GM10847 (cell line): ENCODE results near the gene GPATCH2L.

Experiments used
- POLR2A ChIP-seq: IDR thresholded peaks from 2 replicates; pipeline ENCODE4 v1.6.1; 2011; ENCODE audit not compliant: insufficient read length; ENCODE audit errors: extremely low read depth

Gene GPATCH2L

DNA sequence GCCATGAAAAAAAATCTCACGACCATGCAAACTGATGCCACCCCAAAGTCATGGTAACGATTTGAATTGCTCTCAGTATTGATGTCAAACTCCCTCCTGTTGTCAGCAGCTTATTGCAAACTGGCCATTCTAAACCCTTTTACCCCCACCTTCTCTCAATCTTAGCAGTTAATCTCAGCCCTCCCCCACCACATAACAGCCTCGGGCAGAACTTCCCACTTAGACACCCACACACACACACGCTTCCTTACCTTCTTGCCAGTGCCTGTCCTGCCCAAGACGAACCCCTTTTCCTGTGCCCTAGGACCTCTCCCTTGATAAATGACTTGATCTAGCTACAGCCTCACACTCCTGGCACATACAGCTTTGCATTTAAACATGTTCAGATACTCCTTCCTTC, 56.6 kb downstream of the GPATCH2L start:
- no peak for TF ChIP-seq POLR2A

DNA sequence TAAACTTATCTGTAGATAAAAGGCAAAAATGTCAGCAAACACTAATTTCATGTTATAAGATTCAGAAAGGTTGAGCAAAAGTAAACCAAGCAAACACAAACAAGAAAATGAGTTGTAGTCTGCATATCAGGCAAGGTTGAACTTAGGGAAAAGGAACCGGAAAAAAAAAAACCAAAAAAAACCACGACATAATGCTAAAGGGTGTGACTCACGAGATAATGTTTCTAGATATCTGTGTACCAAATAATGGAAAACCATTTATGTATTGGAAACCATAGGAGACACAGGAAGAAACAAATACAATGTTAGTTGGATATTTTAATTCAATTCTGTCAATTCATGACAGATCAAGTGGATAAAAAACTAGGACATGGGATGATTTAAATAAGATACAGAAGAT, 60.5 kb downstream of the GPATCH2L start:
- TF ChIP-seq POLR2A, result no peak

DNA sequence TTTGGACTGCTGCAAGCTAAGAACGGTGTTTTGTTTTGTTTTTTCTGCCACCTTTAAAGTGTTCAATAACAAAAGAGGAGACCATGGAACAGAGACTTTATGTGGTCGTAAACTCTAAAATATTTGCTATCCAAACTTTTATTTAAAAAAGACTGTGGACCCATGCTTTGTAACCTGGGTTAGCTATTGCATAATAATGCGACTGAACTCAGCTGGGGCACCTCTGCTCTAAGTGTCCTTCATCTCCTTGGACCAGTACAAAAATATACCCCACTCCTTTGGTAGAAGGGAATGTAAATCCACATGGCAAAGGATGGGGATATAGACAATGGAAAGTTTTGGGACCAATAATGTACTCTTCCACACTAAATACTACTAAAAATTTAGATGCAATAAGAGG, 65.5 kb downstream of the GPATCH2L start:
- no peak for TF ChIP-seq POLR2A

DNA sequence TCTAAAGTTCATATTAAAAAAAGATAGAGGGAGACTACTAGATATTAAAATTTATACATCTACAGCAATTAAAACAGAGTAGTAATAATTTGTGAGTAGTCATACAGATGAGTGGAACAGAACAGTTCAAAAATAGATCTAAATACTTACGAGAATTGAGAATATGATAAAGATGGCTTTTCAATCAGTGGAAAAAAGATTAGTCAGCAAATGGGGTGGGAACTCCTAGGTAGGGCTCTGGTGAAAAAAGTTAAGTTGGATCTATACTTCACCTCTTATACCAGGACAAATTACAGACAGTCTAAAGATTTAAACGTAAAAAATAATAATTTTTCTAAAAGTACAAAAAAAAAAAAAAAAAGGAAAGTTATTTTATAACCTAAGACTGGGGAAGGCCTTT, 66.9 kb downstream of the GPATCH2L start:
- no peak for TF ChIP-seq POLR2A

DNA sequence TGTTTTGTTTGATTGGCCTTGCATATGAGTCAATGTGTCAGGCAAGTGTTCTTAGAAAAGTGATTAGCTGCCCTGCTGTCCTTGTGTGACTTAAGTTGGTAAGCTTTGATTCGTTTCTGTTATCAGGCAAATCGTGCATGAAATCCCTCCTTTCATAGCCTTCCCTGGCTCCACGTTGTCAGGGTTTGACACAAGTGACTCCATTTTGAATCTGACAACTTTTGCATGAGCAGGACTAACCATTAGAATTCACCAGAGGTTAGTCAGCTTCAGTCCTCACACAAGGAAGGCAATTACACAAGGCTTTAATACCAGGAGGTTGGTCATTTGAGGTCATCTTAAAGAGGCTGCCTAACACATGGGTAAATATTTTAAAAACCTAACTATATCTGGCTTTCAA, 68.2 kb downstream of the GPATCH2L start:
- TF ChIP-seq POLR2A, result no peak

DNA sequence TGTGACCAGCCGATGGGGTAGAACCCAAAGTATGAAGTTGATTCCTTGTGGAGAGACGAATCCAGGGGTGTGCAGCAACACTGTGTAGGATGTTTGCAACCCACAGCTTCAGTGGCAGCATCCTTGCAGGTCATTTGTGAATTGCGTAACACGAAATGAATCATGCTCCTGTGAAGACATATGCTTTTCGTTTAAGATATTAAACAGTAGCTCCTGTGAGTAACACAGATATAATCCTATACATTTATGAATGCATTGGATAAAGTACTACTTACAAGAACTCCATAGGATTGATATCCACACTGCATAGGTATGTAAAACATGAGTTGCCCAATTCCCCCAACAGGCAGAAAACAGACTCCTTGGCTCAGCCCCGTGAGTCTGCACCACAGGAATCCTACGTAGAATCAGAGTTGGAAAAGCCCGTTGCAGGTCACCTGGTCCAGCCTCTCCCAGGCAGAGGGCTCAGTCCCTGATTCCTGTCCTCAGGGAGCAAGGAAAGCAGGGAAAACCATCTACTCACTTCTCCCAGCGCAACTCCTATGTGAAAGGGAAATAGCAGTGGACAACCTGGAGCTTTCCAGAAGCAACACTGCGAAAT, 75.8 kb downstream of the GPATCH2L start:
- no peak for TF ChIP-seq POLR2A

DNA sequence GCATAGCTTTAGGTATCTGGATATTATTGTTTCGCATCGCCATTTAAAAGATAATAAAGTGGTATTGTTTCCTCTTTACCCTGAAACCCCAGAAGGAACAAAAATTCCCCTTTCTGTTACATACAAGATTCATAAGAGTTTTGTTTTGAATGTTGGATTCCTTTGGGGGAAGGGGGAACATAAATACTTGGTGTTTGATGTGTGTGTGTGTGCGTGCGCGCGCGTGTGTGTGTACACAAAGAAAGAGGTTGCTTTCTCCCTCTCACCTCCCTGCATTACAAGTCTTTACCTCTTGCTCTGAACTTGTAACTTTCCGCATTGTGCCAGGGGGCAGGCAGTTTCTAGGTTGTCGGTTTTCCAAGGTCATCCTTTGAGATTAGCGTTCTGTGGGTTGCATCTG, 76.4 kb downstream of the GPATCH2L start:
- no peak for TF ChIP-seq POLR2A

DNA sequence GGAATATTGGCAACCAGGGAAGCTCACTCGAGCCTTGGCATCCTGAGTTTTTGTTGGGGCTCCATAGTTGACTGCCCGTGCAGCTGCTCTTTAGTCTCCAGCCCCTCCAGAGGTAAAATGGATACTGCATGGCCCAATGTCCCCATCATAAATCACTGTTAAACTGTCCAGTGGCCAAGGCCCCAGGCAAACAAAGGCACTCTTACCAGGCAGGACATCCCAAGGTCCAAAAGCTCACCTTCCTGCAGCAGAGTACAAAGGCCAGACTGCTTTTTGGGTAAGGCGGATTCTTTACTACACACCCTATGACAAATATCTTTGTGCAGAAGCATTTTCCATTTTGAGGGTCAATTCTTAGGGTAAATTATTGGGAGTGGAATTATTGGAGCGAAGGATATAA, 81.1 kb downstream of the GPATCH2L start:
- TF ChIP-seq POLR2A, result no peak

DNA sequence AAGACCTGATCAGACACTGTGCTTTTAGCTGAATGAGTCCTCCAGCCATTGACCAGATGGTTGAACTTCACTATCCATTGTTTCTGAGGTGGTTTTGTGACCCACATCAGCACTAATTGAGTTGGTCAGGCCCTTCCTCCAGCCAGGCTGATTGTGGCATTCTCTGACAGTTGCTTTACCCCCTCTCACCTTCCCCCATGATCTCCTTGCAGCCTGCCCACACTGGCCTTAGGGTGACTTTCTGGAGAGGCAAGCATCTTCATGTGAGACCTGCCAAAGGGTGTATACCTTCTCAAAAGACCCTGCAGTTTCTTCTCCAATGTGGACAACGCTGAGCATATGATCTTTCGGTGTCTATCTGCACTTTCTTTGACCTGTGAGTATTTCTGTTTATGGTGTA, 83.9 kb downstream of the GPATCH2L start:
- no peak for TF ChIP-seq POLR2A

DNA sequence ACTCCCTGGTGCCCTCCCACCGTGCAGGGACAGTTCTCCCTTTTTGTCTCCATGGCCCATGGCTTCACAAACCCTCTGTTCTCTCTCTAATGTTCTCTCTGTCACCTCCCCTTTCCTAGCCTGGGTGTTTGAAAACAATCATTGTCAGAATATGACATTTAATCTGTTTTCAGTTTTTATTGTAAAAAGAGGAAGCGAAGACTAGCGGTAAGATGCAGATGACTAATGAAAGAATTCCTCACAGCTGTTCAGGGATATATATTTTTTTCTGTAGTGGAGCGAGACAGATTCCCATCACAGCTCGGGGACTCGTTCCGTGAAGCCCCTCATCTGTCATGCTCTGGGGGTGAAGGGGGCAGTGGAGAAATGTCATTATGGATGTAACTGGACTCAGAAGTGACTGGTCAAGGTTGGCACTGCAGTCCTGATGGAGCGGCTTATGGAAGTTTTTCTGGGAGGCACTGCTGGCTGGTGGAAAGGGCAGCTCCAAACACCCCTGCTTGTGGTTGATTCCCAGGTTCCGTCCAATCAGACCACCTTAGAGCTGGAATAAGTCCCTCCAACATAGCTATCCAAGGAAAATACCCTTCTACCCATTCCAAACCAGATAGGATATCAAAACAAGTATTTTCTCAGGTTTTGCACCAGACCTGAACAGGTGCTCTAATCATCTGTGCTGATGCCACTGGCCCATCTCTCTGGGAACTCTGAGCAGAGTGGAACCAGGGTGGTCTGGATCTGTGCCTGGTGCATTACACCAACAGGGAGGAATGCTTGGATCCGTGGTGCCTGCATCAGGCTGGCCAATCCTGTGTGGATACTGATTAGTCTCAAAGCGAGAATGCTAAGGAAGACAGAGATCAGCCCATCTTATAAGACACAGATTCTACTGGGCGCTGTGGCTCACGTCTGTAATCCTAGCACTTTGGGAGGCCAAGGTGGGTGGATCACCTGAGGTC, 84.7 kb downstream of the GPATCH2L start:
- no peak for TF ChIP-seq POLR2A

DNA sequence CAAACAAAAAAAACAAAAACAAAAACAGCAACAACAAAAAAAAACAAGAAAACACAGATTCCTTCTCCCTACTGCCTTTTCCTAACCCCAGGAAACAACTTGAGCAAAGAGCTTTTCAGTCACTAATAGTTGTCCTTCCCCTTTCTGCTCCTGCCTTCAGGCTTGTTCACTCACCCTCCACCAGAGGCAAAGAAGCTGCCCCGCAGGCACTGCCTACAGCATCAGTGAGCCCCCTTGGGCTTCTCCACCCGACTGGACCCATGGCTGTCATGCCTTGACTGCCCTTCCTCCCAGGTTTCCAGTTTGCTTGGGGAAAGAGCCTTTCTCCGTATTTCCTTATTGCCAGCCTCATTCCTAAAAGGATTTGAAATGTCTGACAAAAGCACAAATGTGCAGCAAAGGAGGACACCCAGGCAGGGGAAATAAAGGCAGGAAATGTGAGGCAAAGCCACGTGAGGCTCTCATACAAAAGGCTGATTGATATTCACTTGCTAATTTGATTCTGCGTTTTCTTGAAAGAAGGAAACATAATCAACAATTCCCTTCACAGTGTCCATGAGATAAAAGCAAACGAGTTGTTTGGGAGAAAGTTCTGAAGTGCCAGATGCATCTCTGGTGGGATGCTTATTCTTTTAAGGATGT, 85.7 kb downstream of the GPATCH2L start:
- TF ChIP-seq POLR2A, result no peak

DNA sequence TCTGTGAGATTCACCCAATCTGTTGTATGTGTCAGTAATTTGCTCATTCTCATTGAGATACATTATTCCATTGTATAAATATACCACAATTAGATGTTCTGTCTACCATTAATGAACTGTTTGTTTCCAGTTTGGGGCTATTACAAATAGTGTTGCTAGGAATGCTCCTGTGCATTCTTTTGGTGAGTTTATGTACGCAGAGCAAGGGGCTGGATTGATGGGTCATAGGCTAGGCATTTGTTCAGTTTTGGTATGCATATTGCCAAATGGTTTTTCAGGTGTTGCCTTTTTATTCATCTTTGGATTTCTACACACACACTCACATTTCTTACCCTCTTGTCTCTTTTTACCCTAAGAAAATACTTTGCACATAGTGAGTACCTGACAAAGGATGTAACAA, 93.4 kb downstream of the GPATCH2L start:
- TF ChIP-seq POLR2A, result no peak

DNA sequence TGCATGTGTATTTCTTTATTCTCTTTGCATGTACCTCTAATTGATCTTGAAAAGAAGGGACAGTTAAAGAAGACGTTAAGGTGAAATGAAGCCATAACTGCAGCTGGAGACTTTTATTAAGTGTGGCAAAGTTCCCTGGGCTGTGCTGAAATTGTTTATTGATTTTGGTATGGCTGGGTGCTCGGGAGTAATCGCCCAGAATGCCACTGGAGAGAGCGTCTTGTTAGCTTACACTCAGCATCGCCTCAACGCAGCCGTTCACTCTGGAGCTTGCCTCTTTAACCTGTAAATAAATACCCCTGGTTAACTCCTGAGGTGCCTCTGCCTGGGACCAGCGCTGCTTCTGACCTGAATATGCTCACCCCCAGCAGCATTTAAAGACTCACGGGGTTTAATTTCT, 98.6 kb downstream of the GPATCH2L start:
- TF ChIP-seq POLR2A, result no peak

DNA sequence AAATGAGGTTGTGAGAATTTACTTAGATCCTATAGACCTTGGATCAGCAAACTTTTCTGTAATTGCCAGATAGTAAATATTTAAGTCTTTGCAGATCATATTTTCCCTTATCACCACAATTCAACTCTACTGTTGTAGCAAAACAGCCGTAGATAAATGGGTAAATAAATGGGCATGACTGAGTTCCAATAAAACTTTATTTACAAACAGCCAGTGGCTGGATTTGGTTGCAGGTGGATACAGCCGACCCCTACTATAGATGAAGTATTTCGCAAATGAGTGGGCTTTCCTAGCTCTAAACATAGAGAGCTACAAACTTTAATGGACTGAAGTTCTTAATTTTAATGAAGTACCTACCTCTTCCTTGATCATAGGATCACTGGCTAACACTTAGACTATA, 100.7 kb downstream of the GPATCH2L start:
- TF ChIP-seq POLR2A, result no peak

DNA sequence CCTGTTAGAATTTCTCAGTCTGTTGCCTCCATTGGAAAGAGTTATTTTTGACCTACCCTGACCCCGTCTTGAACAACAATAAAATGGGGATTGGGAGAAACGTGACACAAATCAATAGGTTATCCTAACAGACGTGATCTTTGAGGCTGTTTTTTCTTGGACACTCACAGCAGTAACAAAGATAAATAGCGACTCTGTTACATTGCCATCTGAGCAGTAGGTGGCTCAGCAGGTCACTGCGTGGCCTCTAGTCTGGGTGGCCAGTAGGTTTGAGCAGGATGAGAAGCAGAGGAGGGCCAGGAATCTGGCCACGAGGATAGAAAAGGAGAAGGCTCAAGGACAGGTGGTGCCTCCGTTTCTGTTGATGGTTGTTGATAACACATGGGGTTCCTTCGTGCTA, 101.4 kb downstream of the GPATCH2L start:
- TF ChIP-seq POLR2A, result no peak

DNA sequence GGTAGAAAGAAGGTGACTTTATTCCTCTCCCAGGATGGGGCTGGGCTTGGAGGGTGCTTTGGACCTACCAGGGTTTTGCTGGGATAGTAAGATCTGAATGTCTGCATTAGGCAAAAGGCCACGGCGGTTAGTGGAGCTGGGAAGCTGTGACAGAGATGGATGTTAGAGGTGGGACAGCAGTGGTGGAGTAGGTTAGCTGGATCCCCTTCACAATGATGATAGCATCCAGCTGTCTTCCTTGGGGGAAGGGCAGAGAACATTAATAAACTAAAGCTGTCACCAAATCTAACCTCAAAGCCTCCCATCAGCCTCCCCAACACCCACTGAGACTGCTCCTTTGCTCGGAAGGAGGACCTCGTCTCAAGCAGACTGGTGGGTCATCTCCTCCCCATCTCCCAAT, 104.8 kb downstream of the GPATCH2L start:
- TF ChIP-seq POLR2A, result no peak
